ENCODE results near the gene ABCC11.
A peak's percentile ranks its signal among the peaks of the same experiment; 100 is the strongest.

ABCC11 gene

DNA sequence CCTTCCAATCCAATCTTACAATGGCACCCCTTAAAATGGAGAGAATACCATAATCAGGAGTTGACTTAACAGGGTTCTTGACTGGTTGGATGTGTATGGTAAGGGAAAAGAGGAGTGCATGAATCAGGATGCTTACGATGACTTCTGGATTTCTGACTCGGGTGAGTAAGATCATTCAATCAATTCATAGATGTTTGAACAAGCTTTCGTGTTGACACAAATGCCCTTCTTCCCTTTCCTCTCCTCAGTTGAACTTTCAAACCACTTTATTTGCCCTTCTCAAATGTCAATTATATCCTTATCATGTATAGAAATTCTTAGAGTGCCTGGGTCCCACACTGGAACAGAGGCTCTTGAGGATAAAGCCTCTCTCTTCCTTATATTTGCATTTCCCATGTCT is 117.4 kb downstream of the ABCC11 start:
- no peak for DNase-seq (ENCODE audit: low spot score)

- no peak for DNase-seq (ENCODE audit: low spot score)
These were observed 118.6 kb downstream of the ABCC11 start for GRCh38 chr16:48128769-48129168.

DNA sequence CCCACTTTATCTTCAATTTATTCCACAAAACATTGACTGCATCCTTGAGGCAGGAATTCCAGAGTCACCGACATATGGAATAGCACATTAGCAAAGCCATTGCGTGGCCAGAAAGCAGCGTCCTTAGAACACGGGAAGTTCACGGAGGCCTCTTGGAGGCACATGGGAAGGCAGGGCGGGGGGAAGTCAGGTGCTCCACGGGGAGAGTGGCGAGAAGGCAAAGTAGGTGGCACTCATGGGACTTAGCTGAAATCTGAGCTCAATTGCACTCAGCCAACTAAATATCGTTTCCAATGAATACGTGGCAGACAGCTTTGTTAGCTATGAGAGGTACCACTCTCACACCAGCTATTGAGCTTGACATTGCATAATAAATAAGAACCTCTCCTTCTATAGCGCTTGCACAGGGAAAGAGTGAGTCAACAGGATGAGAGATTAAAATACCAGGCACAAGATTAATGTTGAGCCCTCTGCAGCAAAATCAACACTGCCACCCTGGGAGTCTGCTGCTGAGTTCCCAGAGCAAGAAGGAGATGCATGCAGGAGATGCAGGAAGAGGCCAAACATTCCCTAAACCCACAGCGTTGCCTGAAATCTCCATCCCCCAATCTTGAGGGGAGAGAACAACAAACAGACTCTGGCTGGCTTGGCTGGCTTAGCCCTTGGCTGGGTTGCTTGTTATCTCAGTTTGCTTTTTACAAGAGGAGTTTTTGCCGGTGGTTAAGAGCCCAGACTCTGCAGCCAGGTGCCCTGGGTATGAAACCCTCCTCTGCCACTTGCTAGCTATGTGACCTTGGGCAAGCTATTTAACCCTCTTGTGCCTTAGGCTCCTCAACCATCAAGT is 120.3 kb downstream of the ABCC11 start:
- DNase-seq (ENCODE audit: low spot score): peak; percentile 12

- DNase-seq (ENCODE audit: low spot score): no peak
These were observed 121.5 kb downstream of the ABCC11 start for GRCh38 chr16:48125888-48126287.

DNA sequence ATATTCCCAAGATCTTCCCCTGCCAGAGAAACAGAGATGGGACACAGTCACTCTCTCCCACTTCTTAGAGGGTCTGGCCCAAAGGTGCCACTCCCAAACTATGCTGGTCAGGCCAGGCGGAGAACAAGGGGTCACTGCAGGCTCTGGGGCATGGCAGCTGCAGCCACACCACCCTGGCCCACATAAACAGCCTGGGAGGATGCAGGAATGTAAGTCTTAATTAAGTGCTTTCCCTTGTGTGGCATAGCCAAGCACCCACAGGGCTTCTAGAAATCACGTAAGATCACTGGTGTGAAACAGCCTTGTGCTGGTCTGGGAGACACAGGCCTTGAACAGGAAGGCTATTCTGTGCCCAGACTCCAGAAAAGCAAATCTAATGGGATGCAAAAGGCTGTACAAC is 123.1 kb downstream of the ABCC11 start:
- DNase-seq (ENCODE audit: low spot score): no peak

DNA sequence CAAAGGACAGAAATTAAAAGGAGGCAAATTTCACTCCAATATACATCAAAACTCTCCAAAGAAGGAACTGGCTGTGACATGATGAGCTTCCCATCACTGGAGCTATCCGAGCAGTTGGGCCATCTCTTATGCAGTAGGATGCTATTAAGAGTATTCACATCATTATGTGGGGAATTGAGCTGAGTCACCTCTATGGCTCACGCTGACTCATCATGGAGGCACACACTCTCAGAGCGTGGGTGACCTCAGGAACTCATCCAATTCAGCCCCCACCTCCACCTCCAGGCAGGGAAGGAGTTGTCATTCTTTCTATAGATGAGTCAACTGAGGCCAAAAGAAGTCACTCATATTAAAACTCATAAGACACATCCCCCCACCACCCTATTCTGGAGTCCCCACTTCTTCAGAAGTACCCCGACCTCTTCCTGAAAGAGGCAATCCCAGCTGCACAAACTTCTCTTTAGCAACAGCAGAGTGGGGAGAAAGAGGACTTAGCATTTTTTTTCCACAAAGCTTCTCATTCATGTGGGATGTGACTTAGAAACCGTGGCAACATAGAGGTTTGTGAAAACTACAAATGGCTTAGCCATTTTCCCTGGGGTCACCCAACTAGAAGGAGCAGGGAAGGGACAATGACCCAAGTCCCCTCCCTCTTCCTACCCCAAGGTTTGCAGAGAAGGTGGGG is 124.1 kb downstream of the ABCC11 start:
- peak; percentile 81 for DNase-seq (ENCODE audit: low spot score)

DNA sequence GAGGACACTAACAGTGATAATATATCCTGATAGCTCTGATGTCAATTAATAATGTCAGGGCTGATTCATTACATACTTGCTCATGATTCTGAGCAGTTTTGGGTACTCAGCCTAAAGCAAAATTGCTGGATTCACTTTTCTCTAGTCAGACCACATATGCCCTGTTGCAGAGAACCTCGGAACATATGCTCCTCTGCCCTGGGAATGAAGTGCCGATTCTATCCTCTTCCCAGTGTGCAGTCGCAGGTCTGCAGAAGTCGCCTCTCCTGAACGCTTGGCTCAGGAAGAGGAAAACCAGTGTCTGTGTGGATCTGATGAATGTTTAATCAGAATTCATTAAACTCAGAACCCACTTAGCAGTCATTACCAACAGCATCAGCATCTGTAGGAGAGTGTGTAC is 126.1 kb downstream of the ABCC11 start:
- no peak for DNase-seq (ENCODE audit: low spot score)

- DNase-seq (ENCODE audit: low spot score): no peak
These were observed 128.5 kb downstream of the ABCC11 start for GRCh38 chr16:48118841-48119240.

- peak; percentile 60 for DNase-seq (ENCODE audit: low spot score)
These were observed 129.9 kb downstream of the ABCC11 start for GRCh38 chr16:48117217-48118105.
